Left lobe of liver (tissue), 2 donors: ENCODE data around the gene SDC4. TPM values are rescaled to one million over a fixed set of nuclear protein-coding genes. Genes with fewer than 3 reads are reported as not detected.

Experiments used
- ATAC-seq: fragments of 200-7000 bp; cut with Tn5 transposase; one replicate; pipeline ENCODE4 v1.9.1; 2020; ENCODE audit warnings: mild to moderate bottlenecking, moderate library complexity
- DNase-seq: peaks from one replicate; pipeline ENCODE4 v3.0.0-alpha.2; 2020; ENCODE audit warnings: low spot score
- total RNA-seq: library from RNA; stranded (reverse); gene quantifications from one replicate; pipeline ENCODE4 v1.2.1, GENCODE V29; 2021
- donor health status: DM: no; HTN: no; CAD: no; lungs with moderate emphysema.
- donor health status: DM: no; HTN: yes; CAD: no.

Gene SDC4
- total RNA-seq, 1 donor from 2014 or later, result 89.3 TPM

DNA sequence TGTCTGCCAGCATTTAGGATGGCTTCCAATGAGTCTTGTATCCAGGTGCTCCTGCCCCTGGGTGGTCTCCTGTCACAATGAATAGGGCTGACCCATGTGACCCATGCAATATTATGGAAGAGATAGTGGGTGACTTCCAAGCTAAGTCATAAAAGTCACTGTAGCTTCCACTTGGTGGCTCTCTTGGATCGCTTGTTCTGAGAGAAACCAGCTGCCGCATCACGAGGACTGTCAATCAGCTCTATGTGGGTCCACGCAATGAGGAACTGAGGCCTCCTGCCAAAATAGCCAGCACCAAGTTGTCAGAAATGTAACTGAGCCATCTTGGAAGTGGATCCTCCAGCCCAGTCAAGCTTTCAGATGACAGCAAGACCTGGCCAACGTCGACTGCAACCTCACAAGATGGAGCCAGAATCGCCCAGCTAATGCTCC lies 25.3 kb downstream of the SDC4 start:
- ATAC-seq, result peak; percentile 84
- peak; percentile 76 for DNase-seq

DNA sequence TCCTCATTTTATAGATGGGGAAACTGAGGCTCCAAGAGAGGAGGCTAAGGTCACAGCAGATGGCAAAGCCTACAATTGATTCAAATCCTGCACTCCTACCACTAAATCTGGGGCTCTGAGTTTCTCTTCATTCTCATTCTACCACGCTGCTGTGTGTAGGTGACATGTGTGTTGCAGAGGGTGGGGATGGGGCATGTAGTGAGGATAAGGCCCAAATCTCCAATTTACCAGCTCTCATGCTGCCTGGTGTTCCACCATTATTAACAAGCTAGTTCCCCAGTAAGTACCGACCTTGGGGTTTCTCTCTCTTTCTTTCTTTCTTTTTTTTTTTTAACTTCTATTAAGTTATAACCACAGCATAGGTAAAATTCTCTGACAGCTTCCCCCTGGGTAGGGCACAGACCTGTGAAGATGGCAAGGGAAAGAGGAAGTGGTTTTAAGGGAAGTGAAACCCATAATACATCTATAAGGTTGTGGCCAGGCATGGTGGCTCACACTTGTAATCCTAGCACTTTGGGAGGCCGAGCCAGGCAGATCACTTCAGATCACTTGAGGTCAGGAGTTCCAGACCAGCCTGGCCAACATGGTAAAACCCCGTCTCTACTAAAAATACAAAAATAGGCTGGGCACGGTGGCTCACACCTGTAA lies 27.2 kb downstream of the SDC4 start:
- ATAC-seq, result no peak
- DNase-seq, result no peak

DNA sequence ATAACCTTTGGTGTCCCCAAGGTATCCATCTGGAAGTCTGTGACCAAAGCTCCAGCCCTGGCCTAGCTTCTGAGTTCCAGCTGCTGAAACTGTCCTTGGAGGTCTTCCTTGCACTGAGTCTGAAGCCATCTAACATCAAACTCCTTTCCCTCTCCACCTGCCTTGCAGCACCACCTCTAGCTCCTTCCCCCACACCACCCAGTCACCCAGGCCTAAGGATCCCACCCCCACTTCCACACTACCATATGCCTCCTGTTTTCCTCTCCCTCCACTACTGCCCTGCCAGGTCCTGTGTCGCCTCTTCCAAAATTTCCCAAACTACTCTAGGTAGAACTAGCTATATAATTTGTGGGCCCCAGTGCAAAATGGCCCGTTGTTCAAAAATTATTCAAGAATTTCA lies 29.3 kb downstream of the SDC4 start:
- DNase-seq (no peak), ATAC-seq (no peak)

DNA sequence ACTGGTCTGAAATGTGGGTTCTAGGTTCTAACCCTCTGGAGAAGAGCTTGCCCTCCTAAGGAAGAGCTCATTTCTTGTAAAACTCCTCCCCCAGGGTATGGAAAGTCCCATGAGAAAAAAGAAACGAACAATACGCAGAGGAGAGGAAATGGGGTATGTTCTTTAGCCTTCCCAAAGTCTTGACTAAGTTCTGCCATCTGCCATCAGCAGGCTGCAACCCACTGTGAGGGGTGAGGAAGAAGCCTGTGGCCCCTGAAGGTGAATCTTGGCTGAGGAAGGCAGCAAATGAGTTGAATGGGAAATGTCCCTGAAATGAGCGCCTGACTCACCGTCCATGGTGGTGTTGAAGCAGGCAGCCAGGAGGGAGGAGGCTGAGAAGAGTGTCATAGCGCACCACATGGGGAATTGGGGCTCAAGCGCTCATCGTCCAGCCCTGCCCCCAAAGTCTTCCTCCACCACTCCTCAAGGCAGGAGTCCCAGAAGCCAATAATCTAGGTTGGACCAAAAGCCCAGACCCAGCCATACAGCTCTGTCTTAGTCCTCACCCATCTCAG lies 29.8 kb downstream of the SDC4 start:
- no peak for DNase-seq
- ATAC-seq, result no peak

DNA sequence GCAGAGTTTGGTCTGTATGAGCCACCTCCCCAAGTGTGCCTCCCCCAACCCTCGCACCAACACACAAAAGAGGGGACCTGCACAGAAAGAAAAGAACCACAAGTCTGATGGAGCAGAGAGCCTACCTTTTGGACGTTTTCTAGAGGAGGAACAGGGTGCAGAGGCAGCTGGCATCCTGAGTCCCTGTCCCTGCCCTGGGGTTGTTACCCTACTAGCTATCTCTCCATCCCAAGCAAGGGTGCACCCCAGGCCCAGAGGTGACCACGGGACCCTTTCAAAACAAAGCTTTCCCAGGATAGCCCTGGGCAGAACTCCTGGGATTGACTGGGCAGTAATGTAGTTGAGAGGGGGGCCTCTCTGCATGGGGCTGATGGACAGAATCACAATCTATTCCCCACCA lies 30.4 kb downstream of the SDC4 start:
- DNase-seq (no peak), ATAC-seq (no peak)

DNA sequence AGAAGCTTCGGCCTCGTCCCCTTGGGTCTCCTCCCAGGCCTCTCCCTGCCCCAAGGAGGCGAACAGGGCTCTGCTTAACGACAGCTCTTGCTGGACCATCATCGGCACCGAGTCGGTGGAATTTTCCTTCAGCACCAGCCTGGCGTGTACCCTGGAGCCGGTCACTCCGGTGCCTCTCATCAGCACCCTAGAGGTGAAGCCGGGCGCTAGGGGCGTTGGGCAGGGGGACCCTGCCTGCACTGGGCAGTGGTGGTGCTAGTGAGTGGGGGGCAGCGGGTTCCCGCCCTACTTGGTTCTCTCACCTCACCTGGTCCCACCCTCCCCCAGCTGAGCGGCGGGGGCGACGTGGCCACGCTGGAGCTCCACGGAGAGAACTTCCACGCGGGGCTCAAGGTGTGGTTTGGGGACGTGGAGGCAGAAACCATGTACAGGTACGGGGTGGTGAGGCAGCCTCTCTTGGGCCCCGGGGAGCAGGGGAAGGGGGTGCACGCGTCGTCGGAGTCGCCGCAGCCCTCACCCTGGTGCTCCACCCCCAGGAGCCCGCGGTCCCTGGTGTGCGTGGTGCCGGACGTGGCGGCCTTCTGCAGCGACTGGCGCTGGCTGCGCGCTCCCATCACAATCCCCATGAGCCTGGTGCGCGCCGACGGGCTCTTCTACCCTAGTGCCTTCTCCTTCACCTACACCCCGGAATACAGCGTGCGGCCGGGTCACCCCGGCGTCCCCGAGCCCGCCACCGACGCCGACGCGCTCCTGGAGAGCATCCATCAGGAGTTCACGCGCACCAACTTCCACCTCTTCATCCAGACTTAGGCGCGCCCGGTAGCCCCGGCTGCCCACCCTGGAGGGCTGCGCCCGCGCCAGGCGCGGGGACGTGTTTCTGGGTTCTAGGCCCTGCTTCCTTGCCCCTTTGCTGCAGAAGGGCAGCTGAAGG lies 31.8 kb downstream of the SDC4 start:
- DNase-seq, result no peak

DNA sequence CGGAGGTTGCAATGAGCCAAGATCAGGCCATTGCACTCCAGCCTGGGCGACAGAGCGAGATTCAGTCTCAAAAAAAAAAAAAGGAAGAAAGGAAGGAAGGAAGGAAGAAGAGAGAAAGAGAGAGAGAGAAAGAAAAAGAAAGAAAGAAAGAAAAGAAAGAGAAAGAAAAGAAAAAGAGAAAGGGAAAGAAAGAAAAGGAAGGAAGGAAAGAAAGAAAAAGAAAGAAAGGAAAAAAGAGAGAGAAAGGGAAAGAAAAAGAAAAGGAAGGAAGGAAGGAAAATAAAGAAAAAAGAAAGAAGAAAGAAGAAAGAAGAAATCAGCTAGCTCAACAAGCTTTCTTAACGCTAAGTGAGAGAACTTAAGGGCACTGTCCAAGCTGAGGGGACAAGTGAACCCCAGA lies 32.6 kb downstream of the SDC4 start:
- no peak for DNase-seq
- no peak for ATAC-seq

More for the DNA sequence above, 31.8 kb downstream of the SDC4 start:
- ATAC-seq, result no peak

DNA sequence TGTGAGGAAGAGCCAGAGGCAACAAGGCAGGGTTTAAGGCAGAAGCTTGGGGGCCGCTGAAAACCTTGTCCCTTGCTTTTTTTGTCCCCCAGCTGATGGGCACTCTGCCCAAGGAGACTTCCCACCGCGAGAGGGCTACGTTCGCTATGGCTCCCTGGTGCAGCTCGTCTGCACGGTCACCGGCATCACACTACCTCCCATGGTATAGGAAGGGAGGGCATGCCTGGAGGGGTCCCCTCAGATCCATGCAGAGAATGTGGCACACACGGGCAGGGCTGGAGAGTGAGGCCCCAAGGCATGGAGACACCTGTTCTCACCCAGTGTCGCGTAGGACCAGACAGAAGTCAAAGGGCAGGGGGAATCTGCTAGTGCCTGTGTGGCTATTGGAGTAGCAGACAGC lies 34.3 kb downstream of the SDC4 start:
- no peak for ATAC-seq

DNA sequence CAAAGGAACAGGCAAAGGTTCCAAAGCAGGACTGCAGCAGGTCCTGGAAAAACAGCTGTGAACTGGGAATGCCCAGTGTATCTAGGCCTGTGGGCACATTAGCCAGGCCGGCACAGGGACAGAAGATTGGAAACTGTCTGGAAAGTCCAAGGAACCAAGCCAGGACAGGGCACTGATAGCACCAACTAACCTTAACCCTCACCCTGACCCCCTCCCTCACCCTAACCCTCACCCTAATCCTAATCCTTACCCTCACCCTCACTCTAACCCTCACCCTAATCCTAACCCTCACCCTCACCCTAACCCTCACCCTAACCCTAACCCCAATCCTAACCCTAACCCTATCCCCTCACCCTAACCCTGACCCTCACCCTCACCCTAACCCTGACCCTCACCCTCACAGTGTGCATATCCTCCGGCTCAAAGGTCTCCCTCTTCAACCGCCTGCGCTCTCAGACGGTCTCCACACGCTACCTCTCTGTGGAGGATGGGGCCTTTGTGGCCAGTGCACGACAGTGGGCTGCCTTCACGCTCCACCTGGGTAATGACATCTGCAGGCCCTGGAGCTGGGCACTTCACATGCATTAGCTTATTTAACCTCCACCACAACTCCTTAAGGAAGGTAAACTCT lies 35.0 kb downstream of the SDC4 start:
- ATAC-seq (no peak), DNase-seq (no peak)

More for the DNA sequence above, 34.3 kb downstream of the SDC4 start:
- no peak for DNase-seq

DNA sequence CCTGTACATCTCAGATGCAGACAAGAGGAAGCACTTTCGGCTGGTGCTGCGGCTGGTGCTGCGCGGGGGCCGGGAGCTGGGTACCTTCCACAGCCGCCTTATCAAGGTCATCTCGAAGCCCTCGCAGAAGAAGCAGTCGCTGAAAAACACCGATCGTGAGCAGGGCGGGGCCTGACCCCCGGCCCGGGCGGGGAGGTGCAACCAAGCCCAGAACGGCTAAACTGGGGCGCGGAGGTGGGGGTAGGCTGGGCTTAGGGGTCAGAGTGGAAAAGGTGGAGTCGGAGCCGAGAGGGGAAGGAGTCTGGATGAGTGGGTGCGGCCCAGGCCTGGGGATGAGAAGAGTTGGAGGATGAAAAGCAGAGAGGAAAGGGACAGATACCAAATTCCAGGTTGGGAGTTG lies 36.0 kb downstream of the SDC4 start:
- no peak for ATAC-seq
- DNase-seq, result no peak

DNA sequence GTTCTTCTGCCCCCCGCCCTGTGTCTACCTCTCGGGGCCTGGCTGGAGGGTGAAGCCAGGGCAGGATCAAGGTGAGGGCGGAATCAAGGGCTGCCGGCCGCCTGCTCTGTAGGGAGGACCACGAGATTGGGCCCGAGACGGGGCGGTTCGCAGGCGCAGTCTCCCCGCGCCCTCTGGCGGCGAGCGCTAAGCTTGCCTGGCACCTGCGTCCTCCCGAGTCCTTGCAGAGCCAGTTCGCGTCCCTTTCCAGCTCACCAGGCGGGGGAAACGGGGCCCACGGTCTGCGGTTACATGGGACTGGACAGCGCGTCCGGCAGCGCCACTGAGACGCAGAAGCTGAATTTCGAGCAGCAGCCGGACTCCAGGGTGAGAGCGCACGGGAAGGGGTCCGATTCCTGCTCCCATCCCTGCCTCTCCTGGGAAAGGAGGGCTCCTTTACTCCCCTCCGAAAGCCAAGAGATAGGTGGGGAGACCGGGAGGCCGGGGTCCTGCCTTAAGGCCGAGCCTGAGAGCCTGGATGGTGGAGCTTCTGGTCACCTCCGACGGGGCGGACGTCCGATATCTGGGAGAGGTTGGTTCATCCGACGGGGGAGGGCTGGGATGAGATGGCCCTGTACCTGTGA lies 36.5 kb downstream of the SDC4 start:
- DNase-seq (peak; percentile 62), ATAC-seq (peak; percentile 89)

DNA sequence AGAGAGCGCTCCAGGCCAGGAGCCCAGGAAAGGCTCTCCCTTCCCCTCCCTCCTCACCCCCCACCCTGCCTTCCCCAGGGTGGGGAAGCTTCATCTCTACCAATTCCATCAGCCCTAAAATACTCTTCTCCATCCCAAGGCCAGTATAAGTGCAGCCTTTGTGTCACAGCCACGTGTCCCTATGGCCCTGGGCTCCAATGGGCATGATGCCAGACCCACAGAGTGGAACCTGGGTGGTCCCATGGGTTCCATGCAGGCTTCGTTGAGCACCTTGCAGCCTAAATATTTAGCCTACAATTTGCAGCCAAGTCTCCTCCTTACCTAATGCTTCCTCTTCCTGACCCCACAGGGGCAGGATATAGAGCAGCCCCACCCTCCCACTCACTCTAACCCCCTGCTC lies 39.1 kb downstream of the SDC4 start:
- ATAC-seq (no peak), DNase-seq (no peak)

DNA sequence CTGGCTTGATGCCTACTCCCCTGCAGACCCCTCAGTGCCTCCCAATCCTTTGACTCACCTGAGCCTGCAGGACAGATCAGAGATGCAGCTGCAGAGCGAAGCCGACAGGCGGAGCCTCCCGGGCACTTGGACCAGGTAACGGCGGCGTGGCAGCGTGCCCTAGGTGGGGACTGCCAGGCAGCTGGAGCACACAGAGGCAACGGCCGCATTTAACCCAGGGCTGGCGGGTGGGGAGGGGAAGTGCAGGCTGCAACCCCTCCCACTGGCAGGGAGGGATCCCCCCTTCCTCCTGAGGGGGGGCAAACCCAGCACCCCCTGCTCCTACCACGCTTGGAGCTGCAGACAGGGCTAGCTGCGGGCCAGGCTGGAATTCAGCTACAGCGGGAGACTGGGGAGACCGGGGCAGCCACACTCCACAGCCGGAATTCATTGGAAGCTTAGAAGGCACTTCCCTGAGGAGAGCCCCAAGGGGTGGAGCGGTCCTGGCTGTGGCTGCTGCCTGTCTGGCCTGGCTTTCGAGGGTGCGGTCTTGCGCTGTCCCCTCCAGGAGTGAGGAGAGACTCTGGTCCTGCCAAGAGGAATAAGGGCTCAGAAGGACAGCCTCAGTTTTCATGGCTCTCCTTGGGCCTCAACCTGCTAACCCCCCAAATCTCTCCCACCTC lies 40.0 kb downstream of the SDC4 start, which contains the start of gene MATN4:
MATN4 (minus strand) TSS at position 183 of the 662 bp plus-strand sequence. CDS start 2,717 bp downstream, outside the sequence.
- DNase-seq (no peak), ATAC-seq (peak; percentile 84)

DNA sequence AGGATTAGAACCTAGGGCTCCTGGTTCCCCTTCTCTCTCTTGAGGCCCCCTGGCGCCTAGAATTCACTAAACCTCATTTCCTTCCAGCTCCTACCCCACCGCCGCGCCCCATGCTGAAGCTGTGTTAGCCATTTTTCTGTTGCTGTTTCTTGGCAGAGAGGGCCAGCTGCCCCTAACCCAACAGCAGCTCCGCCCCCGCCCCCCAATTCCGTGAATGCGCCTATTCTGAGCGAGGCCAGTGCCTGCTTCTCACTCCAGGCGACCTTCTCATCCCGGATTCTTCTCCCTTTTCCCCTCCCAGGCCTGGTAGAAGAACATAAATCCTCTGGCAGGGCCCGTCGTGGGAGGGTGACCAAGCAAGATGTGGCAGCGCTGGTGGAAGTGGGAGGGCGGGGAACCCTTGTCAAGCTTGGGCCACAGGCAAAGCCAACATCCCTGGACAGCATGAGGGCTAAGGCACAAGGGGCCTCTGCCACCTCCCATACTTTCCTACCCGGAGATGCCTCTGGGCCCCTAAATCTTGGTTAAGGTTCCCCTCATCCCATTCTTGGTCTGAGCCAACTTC lies 41.1 kb downstream of the SDC4 start:
- no peak for DNase-seq
- ATAC-seq, result no peak

DNA sequence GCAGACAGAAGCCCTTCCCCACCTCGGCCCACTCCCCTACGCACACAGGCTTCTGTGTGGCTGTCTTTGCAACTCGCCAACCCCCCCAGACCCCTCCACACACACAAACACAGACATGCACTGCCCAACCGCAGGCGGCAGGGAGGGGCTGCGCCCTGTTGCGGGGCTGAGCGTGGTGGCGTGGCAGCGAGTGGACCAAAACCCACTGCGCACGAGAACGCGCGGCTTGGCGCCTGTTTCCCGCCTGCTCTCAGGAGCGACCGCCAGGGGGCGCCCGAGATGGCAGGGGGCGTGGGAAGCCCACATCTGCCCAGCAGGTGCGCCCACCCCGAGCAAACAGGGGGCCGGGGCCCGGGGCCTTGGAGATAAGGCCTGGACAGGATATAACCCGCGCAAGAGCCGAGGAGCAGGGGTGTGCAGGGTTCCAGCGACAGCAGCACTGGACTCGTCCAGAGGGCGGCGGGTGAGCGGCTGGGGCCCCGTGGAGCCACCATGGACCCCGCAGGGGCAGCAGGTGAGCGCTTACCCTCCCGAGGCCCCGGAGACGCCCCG lies 41.7 kb downstream of the SDC4 start, which contains the start of gene RBPJL:
RBPJL (plus strand) TSS at position 410 of the 552 bp plus-strand sequence; CDS start at position 493, 83 bp downstream.
- ATAC-seq (peak; percentile 47), DNase-seq (no peak)

DNA sequence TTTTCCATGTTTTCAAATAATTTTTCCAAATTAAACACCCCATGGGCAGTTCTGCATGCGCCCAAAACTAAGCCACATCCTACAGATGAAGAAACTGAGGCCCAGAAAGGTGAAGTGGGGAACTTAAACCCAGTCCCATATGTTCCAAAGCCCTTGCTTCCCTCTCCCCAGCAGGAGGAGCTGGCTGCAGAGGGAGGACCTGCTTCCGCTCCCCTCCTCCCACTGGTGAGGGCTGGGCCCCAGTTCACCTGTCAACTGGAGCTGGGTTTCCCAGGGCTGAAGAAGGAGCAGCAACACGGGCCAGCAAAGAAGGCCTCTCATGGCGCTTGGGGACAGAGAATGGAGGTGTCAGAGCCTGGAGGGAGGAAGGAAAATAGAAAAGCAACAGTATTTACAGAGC lies 43.0 kb downstream of the SDC4 start:
- ATAC-seq (no peak), DNase-seq (no peak)

DNA sequence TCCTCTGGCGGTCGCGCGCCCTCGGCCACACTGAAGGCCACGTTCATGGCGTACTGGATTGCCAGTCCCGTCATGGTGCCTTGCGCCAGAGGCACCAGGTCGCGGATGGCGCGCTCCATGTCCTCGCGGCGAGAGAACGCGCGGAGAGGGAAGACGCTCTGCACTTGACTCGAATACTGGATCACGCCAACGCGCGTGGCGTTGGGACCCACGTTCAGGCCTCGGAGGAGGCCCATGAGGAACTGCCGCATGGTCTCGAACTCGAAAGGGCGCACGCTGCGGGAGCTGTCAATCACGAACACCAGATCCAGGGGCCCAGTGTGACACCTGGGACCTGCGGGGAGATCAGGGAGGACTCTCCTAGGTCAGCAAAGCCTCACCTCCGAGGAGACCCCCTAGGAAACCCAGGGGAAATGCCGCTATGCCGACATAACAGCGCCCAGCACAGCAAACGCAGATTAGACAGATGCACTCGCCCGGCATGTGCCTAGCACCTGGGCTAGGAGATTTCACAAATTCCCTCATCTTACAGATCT lies 43.7 kb downstream of the SDC4 start:
- DNase-seq, result no peak
- no peak for ATAC-seq

DNA sequence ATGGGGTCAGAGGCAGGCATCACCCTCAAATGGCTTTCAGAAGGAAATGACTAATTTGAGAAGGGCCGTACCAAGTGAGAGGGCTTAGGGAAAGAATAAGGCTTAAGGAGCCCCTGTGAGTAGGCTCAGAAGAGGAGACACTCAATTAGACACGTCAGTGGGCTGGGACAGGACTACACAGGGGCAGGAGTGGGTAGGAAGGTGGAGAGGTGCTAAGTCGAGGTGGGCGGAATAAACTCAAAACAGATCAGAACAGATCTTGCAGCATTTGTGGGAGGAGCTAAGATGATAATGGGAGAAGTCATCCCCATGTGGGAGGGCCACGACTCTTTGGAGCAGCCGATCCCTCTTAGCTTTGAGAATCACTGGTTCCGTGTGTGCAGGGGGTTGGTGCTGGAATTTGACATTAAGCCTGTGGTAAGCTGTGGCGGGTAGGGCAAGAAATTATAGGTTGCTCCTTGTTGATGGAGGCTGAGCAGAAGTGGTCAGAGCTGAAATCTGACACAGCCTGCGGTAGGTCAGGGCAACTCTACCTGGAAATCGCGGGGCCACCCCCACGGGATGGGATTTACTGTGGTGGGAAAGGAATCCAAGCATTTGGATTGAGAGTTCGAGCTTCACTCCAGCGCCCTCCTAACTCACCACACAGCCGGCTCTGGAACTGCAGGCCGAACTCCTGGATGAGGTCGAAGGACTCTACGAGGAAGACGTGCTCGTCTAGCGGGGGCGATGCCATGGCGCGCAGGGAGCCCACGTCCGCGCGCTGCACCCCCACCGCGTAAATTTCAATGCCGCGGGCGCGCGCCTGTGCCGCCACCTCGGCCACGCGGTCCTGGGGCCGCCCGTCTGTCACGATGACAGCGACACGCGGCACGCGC lies 44.4 kb downstream of the SDC4 start:
- no peak for ATAC-seq

More for the DNA sequence above, 44.4 kb downstream of the SDC4 start:
- DNase-seq, result no peak
